Activated CD8-positive, alpha-beta memory T cell treated with anti-CD3 and anti-CD28 coated beads for 36 hours (primary cell): ENCODE measurements around the gene CACNA1I. TPM values are rescaled to one million over a fixed set of nuclear protein-coding genes. Genes with fewer than 3 reads are reported as not detected.

Experiments
- CTCF ChIA-PET: fragments of 350-600 bp; sonication (Branson Sonifier 250); formaldehyde crosslinking; loops from one replicate; lab custom pipeline; 2021; ENCODE audit warnings: antibody characterized with exemption; lab: Charles Lee
- POLR2A ChIA-PET: fragments of 350-600 bp; sonication (Branson Sonifier 250); formaldehyde crosslinking; loops from one replicate; lab custom pipeline; 2021; ENCODE audit warnings: antibody characterized with exemption; lab: Charles Lee
- total RNA-seq, 2 experiments: library from RNA; stranded (reverse); gene quantifications; one replicate each; pipeline ENCODE4 v1.2.3, GENCODE V29; 2021

The CACNA1I gene
- total RNA-seq, 2 experiments from 2014 or later: 0.19 TPM

DNA sequence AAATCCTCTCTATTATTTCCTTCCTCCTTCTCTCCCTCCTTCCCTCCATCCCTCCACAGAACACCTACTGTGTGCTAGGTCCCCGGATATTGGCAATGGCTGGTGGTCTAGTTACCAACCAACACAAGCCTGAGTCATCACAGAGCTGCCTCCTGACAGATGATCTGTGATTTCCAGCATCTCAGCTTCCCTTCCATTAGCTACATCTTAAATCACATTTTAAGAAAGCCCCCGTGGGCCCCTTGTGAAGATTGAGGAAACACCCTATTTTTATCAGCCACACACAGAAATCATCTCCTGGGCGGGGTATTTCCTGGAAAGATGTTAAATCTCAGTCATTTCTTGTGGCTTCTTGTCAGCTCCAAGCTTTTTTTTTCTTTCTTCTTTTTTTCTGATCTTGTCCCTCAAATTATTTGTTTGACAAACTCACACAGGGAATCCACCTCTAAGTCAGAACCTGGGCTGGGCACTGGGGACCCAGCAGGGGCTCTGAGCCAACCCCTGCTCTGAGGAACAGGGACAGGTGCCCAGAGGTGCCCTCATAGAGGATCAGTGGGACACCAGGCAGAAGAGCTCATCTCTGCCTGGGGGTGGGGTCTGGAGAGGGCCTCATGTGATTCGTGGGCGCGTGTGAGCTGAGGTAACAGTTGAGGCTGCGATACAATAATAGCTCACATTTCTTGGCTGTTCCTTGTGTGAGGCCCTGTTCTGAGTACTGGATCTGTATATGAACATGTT is 42.4 kb downstream of the CACNA1I start:
- ChIA-PET CTCF (interaction anchor here (0.5 kb wide), 1 partner anchor 485 kb away, joined by 3 read pairs; no protein-coding TSS in a partner anchor), POLR2A (interaction anchor here (0.6 to 0.8 kb wide), 2 partner anchors 11 to 514 kb away, joined by 3 to 9 read pairs; no protein-coding TSS in a partner anchor)

- ChIA-PET CTCF (interaction anchor here (0.5 kb wide), 1 partner anchor 485 kb away, joined by 3 read pairs; no protein-coding TSS in a partner anchor), POLR2A (interaction anchor here (0.7 to 0.8 kb wide), 3 partner anchors 12 to 332 kb away, joined by 3 to 5 read pairs (median 3); partner anchors contain the start of gene RPS19BP1)
Observed at GRCh38 chr22:39613549-39613921, 43.0 kb downstream of the CACNA1I start.

- ChIA-PET POLR2A (interaction anchor here (0.7 kb wide), 1 partner anchor 331 kb away, joined by 3 read pairs; no protein-coding TSS in a partner anchor), CTCF (no interaction called here)
Observed at GRCh38 chr22:39614442-39614841, 43.9 kb downstream of the CACNA1I start.

- ChIA-PET POLR2A (no interaction called here), CTCF (no interaction called here)
Observed at GRCh38 chr22:39616051-39616450, 45.5 kb downstream of the CACNA1I start.

DNA sequence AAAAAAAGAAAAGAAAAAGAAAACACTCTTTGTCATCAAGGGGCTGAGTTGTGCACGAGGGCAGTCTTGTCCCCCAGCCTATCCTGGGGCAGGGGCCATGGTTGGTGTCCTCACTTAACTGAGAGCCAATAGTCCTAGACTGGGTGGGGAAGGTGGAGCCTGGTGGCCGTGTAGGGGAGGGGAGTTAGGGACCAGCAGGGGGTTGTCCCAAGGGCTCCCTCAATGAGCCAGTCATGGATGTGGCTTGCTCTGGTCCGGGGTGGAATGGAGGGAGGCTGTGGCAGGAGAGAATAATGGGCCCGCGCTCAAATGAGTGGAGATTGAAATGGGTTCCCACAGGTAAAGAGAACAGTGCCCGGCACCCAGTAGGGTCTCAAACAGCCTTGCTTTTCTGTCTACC is 46.2 kb downstream of the CACNA1I start:
- POLR2A ChIA-PET: no interaction called here
- CTCF ChIA-PET: no interaction called here

DNA sequence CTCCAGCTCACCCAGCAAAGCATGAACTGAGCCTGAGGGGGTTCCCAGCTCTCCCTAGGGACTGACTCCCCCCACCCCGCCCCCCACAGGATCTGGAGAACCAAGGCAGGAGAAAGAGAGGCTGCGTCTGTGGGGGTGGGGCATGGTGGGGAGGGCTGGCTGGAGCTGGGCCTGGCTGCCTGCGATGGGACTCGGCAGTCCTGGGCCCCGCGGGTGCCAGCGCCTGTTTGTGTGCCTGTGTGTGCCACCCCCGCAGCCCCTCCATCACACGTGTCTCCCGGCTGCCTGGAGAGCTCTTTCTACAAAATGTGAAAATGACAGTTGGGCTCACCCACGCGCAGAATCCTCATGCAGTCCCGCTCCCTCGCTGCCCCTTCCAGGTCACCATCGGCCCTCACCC is 46.8 kb downstream of the CACNA1I start:
- ChIA-PET CTCF (no interaction called here), POLR2A (no interaction called here)

DNA sequence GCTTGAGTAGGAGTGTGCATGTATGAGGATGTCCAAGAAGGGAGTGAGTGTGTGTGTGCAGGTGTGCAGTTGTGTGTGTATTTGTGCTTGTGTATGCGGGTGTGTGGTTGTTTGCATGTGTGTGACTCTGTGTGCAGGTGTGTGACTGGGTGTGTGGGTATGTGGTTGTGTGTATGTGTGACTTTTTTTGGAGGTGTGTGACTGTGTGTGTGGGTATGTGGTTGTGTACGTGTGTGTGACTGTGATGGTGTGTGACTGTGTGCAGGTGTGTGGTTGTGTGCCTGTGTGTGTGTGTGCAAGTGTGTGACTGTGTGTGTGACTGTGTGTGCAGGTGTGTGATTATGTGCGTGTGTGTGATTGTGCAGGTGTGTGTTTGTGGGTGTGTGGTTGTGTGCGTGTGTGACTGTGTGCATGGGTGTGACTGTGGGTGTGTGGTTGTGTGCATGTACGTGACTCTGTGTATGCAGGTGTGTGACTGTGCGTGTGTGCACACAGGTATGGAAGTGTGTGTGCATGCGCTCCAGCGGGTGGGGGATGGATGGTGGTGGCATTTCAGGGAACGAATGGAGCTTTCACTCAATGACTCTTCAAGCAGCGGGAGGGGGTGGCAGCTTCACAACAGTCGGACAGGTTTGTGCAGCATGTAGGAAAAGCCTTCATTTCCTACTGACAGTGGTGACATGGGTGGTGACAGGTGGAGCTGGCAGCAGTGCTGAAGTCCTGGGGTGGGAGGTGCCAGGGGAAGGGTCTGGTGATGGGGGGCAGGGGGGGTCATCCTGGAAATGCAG is 47.6 kb downstream of the CACNA1I start:
- ChIA-PET CTCF (interaction anchor here (0.9 kb wide), 1 partner anchor 58 kb away, joined by 3 read pairs; no protein-coding TSS in a partner anchor), POLR2A (no interaction called here)

DNA sequence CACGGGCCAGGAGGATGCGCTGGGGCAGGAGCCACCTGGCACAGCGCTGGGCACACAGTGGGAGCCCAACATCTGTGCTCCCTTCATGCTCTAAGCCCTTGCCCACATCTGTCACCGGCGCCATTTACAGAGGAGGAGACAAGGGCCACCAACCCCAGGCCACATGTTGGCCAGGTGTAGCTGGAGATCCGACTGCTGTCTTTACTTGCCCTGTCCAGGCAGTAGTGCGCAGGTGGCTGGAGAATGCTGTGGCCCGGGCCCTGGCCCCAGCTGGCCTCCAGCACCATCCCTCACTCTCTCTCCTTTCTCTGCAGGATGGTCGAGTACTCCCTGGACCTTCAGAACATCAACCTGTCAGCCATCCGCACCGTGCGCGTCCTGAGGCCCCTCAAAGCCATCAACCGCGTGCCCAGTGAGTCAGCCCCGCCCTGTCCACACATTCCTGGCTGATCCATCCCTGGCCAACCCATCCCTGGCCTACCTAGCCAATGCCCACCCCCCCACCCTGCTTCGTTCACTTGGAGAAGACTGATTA is 48.5 kb downstream of the CACNA1I start:
- POLR2A ChIA-PET: no interaction called here

DNA sequence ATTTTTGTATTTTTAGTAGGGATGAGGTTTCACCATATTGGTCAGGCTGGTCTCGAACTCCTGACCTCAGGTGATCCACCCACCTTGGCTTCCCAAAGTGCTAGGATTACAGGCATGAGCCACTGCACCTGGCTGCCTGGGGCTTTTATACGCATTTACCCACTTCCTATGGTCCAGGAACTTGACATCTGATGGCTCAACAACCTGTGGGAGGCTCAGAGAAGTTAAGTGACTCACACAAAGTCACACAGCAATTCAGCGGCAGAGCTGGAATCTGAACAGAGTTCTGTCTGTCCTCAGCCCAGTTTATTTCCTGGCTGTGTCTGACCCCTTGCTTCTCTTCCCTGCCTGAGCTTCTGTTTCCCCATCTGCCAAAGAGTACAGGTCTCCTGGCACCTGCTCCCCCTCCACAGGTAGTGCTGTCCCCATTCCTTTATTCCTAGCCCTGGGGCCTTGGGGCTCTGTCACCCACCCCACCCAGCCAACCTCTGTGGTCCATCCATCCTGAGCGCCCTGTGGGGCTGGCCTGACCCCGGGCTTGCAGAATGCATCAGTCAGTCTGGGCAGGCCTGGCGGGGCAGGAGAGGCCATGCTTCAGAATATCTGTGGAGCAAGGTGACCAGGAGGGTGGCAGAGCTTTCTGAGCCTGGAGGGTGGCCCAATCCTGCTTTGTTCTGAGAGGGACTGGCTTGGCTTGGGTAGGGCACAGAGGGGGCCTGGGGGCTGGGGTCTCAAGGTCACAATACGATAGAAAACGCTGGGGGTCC is 50.6 kb downstream of the CACNA1I start:
- ChIA-PET CTCF (interaction anchor here (1.1 kb wide), 1 partner anchor 47 kb away, joined by 3 read pairs; no protein-coding TSS in a partner anchor), POLR2A (no interaction called here)

More for the DNA sequence above, 48.5 kb downstream of the CACNA1I start:
- CTCF ChIA-PET: interaction anchor here (0.9 kb wide), 1 partner anchor 59 kb away, joined by 3 read pairs; no protein-coding TSS in a partner anchor

- ChIA-PET POLR2A (no interaction called here), CTCF (interaction anchor here (0.8 to 1.2 kb wide), 2 partner anchors 87 to 403 kb away, joined by 3 to 4 read pairs; no protein-coding TSS in a partner anchor)
Observed at GRCh38 chr22:39621826-39622225, 51.3 kb downstream of the CACNA1I start.

DNA sequence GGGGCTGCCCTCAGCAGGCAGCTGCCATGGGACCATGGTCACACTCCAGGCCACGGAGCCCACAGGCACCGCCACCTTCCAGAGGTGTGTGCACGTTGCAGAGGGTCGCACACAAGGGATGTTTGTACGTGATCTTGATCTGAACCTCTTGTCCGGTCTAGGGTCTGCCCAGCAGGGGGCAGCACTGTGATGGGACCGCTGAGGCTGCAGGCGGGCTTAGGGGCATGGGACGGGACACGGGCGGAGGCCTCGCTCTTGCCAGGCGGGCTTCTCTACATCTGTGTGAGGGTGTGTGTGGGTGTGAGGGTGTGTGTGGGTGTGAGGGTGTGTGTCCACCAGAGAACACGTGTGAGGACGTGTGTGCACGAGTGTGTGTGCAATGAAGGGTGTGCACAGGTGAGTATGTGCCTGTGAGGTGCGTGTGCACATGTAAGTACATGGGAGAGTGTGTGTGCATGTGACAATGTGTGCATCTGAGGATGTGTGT is 52.4 kb downstream of the CACNA1I start:
- CTCF ChIA-PET: interaction anchor here (0.8 to 1.2 kb wide), 2 partner anchors 88 to 402 kb away, joined by 3 to 4 read pairs; no protein-coding TSS in a partner anchor
- POLR2A ChIA-PET: no interaction called here

GRCh38 chr22:39623603-39624500 is 53.3 kb downstream of the CACNA1I start:
- POLR2A ChIA-PET: no interaction called here
- CTCF ChIA-PET: interaction anchor here (1.2 to 1.5 kb wide), 2 partner anchors 20 to 88 kb away, joined by 3 read pairs; no protein-coding TSS in a partner anchor

- POLR2A ChIA-PET: no interaction called here
- CTCF ChIA-PET: interaction anchor here (1.2 to 1.5 kb wide), 2 partner anchors 20 to 89 kb away, joined by 3 read pairs; no protein-coding TSS in a partner anchor
Observed at GRCh38 chr22:39624501-39624821, 53.9 kb downstream of the CACNA1I start.

GRCh38 chr22:39625569-39626537 is 55.3 kb downstream of the CACNA1I start:
- CTCF ChIA-PET: interaction anchor here (1.2 to 1.5 kb wide), 2 partner anchors 18 to 90 kb away, joined by 3 read pairs; no protein-coding TSS in a partner anchor
- POLR2A ChIA-PET: no interaction called here

- POLR2A ChIA-PET: no interaction called here
- CTCF ChIA-PET: no interaction called here
Observed at GRCh38 chr22:39627208-39627607, 56.7 kb downstream of the CACNA1I start.

DNA sequence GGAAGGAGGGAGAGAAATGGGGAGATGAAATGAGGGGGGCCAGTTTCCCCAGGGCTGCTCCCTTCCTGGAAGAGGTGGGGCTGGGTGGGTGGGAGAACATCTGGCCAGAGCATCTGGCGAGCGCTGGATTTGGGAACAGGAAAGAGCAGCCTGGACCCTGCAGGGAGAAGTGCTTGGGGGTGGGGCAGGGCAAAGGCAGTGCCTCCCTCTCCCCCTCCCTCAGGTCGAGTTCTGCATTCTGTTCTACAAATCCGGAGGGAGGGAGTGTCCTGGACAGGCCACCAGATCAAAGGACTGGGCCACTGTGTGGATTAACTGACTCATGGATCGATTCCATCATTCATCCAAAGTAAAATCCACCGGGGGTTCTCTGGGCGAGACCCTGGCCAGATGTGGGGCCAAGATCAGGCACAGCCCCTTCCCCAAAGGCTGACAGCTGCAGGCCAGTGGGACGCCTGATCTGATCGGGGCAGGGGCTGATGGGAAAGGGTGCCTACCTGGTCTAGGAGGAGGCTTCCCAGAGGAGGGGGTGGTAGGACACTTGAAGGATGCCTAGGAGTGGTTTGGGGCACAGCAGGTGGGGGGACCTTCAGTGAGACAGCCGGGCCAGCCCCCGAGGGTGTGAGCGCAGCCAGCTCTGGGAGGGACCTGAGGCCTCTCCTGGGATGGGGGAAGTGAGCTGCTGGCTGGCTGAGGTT is 57.5 kb downstream of the CACNA1I start:
- CTCF ChIA-PET: no interaction called here
- POLR2A ChIA-PET: no interaction called here
